Ovary (tissue), 3 donors: ENCODE results near the gene JADE1.

Experiments
- EP300 ChIP-seq: sonication (generic); formaldehyde crosslinking; IDR thresholded peaks from one replicate; pipeline ENCODE4 v1.6.1; 2017; ENCODE audit warnings: antibody characterized with exemption
- POLR2A ChIP-seq: fragments of 450-650 bp; IDR thresholded peaks from one replicate; pipeline ENCODE4 v1.6.1; 2017; ENCODE audit warnings: antibody characterized with exemption, mild to moderate bottlenecking, moderate library complexity
- TF ChIP-seq, protein P1 (sequence below), 3 donors: fragments of 450-650 bp in 2 of 3; fragments of 200-600 bp in 1 of 3; IDR thresholded peaks; one replicate each; pipeline versions ENCODE4 v1.5.1 to v1.8.0; 2016 to 2022; ENCODE audit warnings: antibody characterized with exemption in 3 of 3, mild to moderate bottlenecking in 1 of 3
- donor health status: DM: no; HTN: no; CAD: no.

DNA sequence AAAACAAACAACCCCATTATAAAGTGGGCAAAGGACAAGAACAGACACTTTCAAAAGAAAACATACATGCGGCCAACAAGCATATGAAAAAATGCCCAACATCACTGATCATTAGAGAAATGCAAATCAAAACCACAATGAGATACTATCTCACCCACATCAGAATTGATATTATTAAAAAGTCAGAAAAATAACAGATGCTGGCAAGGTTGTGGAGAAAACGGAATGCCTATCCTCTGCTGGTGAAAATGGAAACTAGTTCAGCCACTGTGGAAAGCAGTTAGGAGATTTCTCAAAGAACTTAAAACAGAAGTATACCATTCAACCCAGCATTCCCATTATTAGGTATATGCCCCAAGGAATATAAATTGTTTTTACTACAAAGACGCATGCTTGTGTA is 112.5 kb downstream of the JADE1 start:
- TF ChIP-seq, protein P1, sequence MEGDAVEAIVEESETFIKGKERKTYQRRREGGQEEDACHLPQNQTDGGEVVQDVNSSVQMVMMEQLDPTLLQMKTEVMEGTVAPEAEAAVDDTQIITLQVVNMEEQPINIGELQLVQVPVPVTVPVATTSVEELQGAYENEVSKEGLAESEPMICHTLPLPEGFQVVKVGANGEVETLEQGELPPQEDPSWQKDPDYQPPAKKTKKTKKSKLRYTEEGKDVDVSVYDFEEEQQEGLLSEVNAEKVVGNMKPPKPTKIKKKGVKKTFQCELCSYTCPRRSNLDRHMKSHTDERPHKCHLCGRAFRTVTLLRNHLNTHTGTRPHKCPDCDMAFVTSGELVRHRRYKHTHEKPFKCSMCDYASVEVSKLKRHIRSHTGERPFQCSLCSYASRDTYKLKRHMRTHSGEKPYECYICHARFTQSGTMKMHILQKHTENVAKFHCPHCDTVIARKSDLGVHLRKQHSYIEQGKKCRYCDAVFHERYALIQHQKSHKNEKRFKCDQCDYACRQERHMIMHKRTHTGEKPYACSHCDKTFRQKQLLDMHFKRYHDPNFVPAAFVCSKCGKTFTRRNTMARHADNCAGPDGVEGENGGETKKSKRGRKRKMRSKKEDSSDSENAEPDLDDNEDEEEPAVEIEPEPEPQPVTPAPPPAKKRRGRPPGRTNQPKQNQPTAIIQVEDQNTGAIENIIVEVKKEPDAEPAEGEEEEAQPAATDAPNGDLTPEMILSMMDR (IDR thresholded peaks at IDR 0.05), result no peak
- TF ChIP-seq EP300 (no peak), POLR2A (no peak)
